ENCODE data around the gene C19orf12. TPM values are rescaled to one million over a fixed set of nuclear protein-coding genes. Genes with fewer than 3 reads are reported as not detected.

C19orf12 gene
- polyA plus RNA-seq, 12 donors: 18.0 to 40.5 (median 23.7) TPM; not detected in 1

- DNase-seq: peak; percentile 83
Observed at GRCh38 chr19:29665215-29665825, 49.7 kb downstream of the C19orf12 start, which contains the start of gene PLEKHF1. Gene PLEKHF1, plus strand, starts transcription at chr19:29665461. Its CDS starts 8,379 bp downstream, at chr19:29673840.

GRCh38 chr19:29664753-29665214 lies 50.3 kb downstream of the C19orf12 start:
- DNase-seq: no peak

GRCh38 chr19:29663861-29664752 lies 51.0 kb downstream of the C19orf12 start:
- no peak for DNase-seq

- peak; percentile 75 for DNase-seq
Observed at GRCh38 chr19:29662604-29663404, 52.3 kb downstream of the C19orf12 start.

GRCh38 chr19:29662278-29662603 lies 52.8 kb downstream of the C19orf12 start:
- DNase-seq: no peak

- no peak for DNase-seq
Observed at GRCh38 chr19:29660835-29661234, 54.2 kb downstream of the C19orf12 start.

- DNase-seq: no peak
Observed at GRCh38 chr19:29658221-29658991, 56.7 kb downstream of the C19orf12 start.

- no peak for DNase-seq
Observed at GRCh38 chr19:29655648-29656335, 59.3 kb downstream of the C19orf12 start.

- DNase-seq: no peak
Observed at GRCh38 chr19:29653398-29653797, 61.7 kb downstream of the C19orf12 start.

- DNase-seq: no peak
Observed at GRCh38 chr19:29651622-29652394, 63.3 kb downstream of the C19orf12 start.

- no peak for DNase-seq
Observed at GRCh38 chr19:29650772-29651387, 64.2 kb downstream of the C19orf12 start.

Other genes with a start within 250 kb of the C19orf12 start
- under 1 TPM in 9 of 12 donors, not detected in 3; 0.13 to 0.40 (median 0.16) TPM for gene VSTM2B, start 189.3 kb downstream of the C19orf12 start, polyA plus RNA-seq (ENCODE audit: insufficient read length in 12 of 12)
- gene POP4, start 109.0 kb downstream of the C19orf12 start, polyA plus RNA-seq (ENCODE audit: insufficient read length in 12 of 12): 10 to 100 TPM in 11 of 12 donors, not detected in 1; 25.1 to 52.3 (median 44.1) TPM
- 1 to 10 TPM in 10 of 12 donors, not detected in 2; 2.5 to 5.5 (median 3.5) TPM for gene PLEKHF1, start 49.8 kb downstream of the C19orf12 start, polyA plus RNA-seq (ENCODE audit: insufficient read length in 12 of 12)
- 10 to 100 TPM in 11 of 12 donors, not detected in 1; 12.7 to 29.0 (median 23.8) TPM for gene CCNE1, start 96.7 kb upstream of the C19orf12 start, polyA plus RNA-seq (ENCODE audit: insufficient read length in 12 of 12)
- gene URI1, start 227.0 kb upstream of the C19orf12 start, polyA plus RNA-seq (ENCODE audit: insufficient read length in 12 of 12): 100 to 1,000 TPM in 1 of 12 donors, 10 to 100 TPM in 10, not detected in 1; 42.4 to 112 (median 91.6) TPM